ENCODE measurements around the gene LCN15. TPM values are rescaled to one million over a fixed set of nuclear protein-coding genes. Genes with fewer than 3 reads are reported as not detected.

LCN15 gene
- total RNA-seq, 4 donors from 2014 or later: not detected

- H3K4me3 ChIP-seq: no peak overlapping the region
- intact Hi-C loops (cut with DNase I; ENCODE audit: low total_unique reads): no loop called here
- no peak overlapping the region for H3K27ac ChIP-seq
- no peaks in the 10 kb centered on the region for H3K4me1 ChIP-seq
- H3K27me3 ChIP-seq: no peaks in the 10 kb centered on the region
- TF ChIP-seq POLR2A (IDR thresholded peaks at IDR 0.05) (no peak), CTCF (IDR thresholded peaks at IDR 0.05) (no peak)
- no peak for DNase-seq
- no peaks in the 10 kb centered on the region for H3K9me3 ChIP-seq
- H3K36me3 ChIP-seq: no peaks in the 10 kb centered on the region
These were observed 30.7 kb downstream of the LCN15 start for GRCh38 chr9:136733611-136734010.

GRCh38 chr9:136732444-136733178, 31.7 kb downstream of the LCN15 start:
- H3K4me3 ChIP-seq: no peak overlapping the region
- no peaks in the 10 kb centered on the region for H3K4me1 ChIP-seq
- no peak for TF ChIP-seq POLR2A (IDR thresholded peaks at IDR 0.05)
- TF ChIP-seq CTCF (IDR thresholded peaks at IDR 0.05): no peak
- intact Hi-C loops (cut with DNase I; ENCODE audit: low total_unique reads): no loop called here
- H3K27me3 ChIP-seq: no peaks in the 10 kb centered on the region
- H3K36me3 ChIP-seq: no peaks in the 10 kb centered on the region
- H3K9me3 ChIP-seq: no peaks in the 10 kb centered on the region
- DNase-seq: no peak
- H3K27ac ChIP-seq: no peak overlapping the region

- no peak for DNase-seq
- H3K27ac ChIP-seq: no peak overlapping the region
- intact Hi-C loops (cut with DNase I; ENCODE audit: low total_unique reads): no loop called here
- H3K4me3 ChIP-seq: no peak overlapping the region
- TF ChIP-seq POLR2A (IDR thresholded peaks at IDR 0.05) (no peak), CTCF (IDR thresholded peaks at IDR 0.05) (no peak)
- H3K27me3 ChIP-seq: no peaks in the 10 kb centered on the region
- H3K36me3 ChIP-seq: no peaks in the 10 kb centered on the region
- H3K9me3 ChIP-seq: no peaks in the 10 kb centered on the region
- peaks cover 0 to 13% of the 10 kb centered on the region in 2 donors for H3K4me1 ChIP-seq
These were observed 34.4 kb downstream of the LCN15 start for GRCh38 chr9:136729926-136730325.

- TF ChIP-seq CTCF (IDR thresholded peaks at IDR 0.05) (no peak), POLR2A (IDR thresholded peaks at IDR 0.05) (no peak)
- peak overlapping the region in 1 of 2 donors; percentile 57 for H3K4me3 ChIP-seq
These were observed 35.2 kb downstream of the LCN15 start for GRCh38 chr9:136729144-136729543.

GRCh38 chr9:136728548-136729123, 35.7 kb downstream of the LCN15 start:
- no peak for DNase-seq
- no peaks in the 10 kb centered on the region for H3K9me3 ChIP-seq
- H3K4me3 ChIP-seq: peak overlapping the region; percentile 53 to 57
- H3K36me3 ChIP-seq: no peaks in the 10 kb centered on the region
- peak overlapping the region; percentile 41 to 48 for H3K27ac ChIP-seq
- TF ChIP-seq POLR2A (IDR thresholded peaks at IDR 0.05) (no peak), CTCF (IDR thresholded peaks at IDR 0.05) (no peak)
- intact Hi-C loops (cut with DNase I; ENCODE audit: low total_unique reads): no loop called here
- H3K4me1 ChIP-seq: peaks cover 0 to 13% of the 10 kb centered on the region in 2 donors
- no peaks in the 10 kb centered on the region for H3K27me3 ChIP-seq

More at GRCh38 chr9:136729144-136729543, 35.2 kb downstream of the LCN15 start:
- H3K27me3 ChIP-seq: no peaks in the 10 kb centered on the region
- intact Hi-C loops (cut with DNase I; ENCODE audit: low total_unique reads): no loop called here
- no peaks in the 10 kb centered on the region for H3K36me3 ChIP-seq
- H3K27ac ChIP-seq: no peak overlapping the region
- peaks cover 0 to 13% of the 10 kb centered on the region in 2 donors for H3K4me1 ChIP-seq
- H3K9me3 ChIP-seq: no peaks in the 10 kb centered on the region
- no peak for DNase-seq
